Astrocyte (in vitro differentiated cells and primary cell): Measurements from ENCODE around the gene PBX2. TPM values are rescaled to one million over a fixed set of nuclear protein-coding genes. Genes with fewer than 3 reads are reported as not detected.

ENCODE experiments used
- DNase-seq: peaks from one replicate; pipeline ENCODE4 v3.0.0-alpha.2; 2010; ENCODE audit warnings: low read depth
- FAIRE-seq: peaks from 2 replicates; lab custom pipeline; 2011; peaks lifted over from hg19 to GRCh38; lab: Jason Lieb, UNC
- H2AFZ ChIP-seq: 2 replicates; pipeline ENCODE4 v1.6.0; 2012; ENCODE audit warnings: low read depth, low read length, inconsistent platforms
- H3K27ac ChIP-seq: 2 replicates; pipeline ENCODE4 v1.5.1; 2011; ENCODE audit warnings: low read depth, low read length, inconsistent platforms
- H3K27me3 ChIP-seq: 2 replicates; pipeline ENCODE4 v1.6.0; 2011; ENCODE audit warnings: low read length, inconsistent platforms; ENCODE audit not compliant: insufficient read depth
- H3K36me3 ChIP-seq: 2 replicates; pipeline ENCODE4 v1.5.1; 2011; ENCODE audit warnings: low read length, inconsistent platforms; ENCODE audit not compliant: insufficient read depth
- H3K4me1 ChIP-seq: 2 replicates; pipeline ENCODE4 v1.5.1; 2011; ENCODE audit warnings: low read length, inconsistent platforms; ENCODE audit not compliant: insufficient read depth
- H3K4me2 ChIP-seq: 2 replicates; pipeline ENCODE4 v1.6.0; 2012; ENCODE audit warnings: low read length, inconsistent platforms
- H3K4me3 ChIP-seq: 2 replicates; pipeline ENCODE4 v1.5.1; 2011; ENCODE audit warnings: low read depth, mild to moderate bottlenecking, low read length, inconsistent platforms; ENCODE audit not compliant: insufficient read depth
- H3K79me2 ChIP-seq: 2 replicates; pipeline ENCODE4 v1.6.0; 2012; ENCODE audit warnings: mild to moderate bottlenecking, low read length, inconsistent platforms; ENCODE audit not compliant: insufficient read depth
- H3K9ac ChIP-seq: 2 replicates; pipeline ENCODE4 v1.6.0; 2012; ENCODE audit warnings: mild to moderate bottlenecking, low read length, inconsistent platforms
- H3K9me3 ChIP-seq: 2 replicates; pipeline ENCODE4 v1.5.1; 2012; ENCODE audit warnings: low read depth, mild to moderate bottlenecking, low read length, inconsistent platforms; ENCODE audit not compliant: insufficient read depth
- H4K20me1 ChIP-seq: 2 replicates; pipeline ENCODE4 v1.6.0; 2012; ENCODE audit warnings: low read length, inconsistent platforms; ENCODE audit not compliant: insufficient read depth
- H3K27ac Mint-ChIP-seq: one replicate; pipeline ENCODE4 v1.8.0; 2021; ENCODE audit warnings: mild to moderate bottlenecking, mixed read lengths; ENCODE audit not compliant: unreplicated experiment
- H3K27me3 Mint-ChIP-seq: one replicate; pipeline ENCODE4 v1.8.0; 2021; ENCODE audit warnings: low read depth, mixed read lengths; ENCODE audit not compliant: unreplicated experiment
- H3K36me3 Mint-ChIP-seq: one replicate; pipeline ENCODE4 v1.8.0; 2021; ENCODE audit warnings: low read depth, mixed read lengths; ENCODE audit not compliant: unreplicated experiment
- H3K4me1 Mint-ChIP-seq: one replicate; pipeline ENCODE4 v1.8.0; 2021; ENCODE audit warnings: low read depth, mixed read lengths; ENCODE audit not compliant: unreplicated experiment
- H3K4me3 Mint-ChIP-seq: one replicate; pipeline ENCODE4 v1.8.0; 2021; ENCODE audit warnings: mild to moderate bottlenecking, moderate library complexity, mixed read lengths; ENCODE audit not compliant: unreplicated experiment
- H3K9me3 Mint-ChIP-seq: one replicate; pipeline ENCODE4 v1.8.0; 2021; ENCODE audit warnings: mild to moderate bottlenecking, mixed read lengths; ENCODE audit not compliant: unreplicated experiment
- CTCF ChIP-seq: IDR thresholded peaks from 2 replicates; pipeline ENCODE4 v1.5.1; 2011; ENCODE audit warnings: low read depth, mild to moderate bottlenecking, inconsistent platforms, low read length, moderate library complexity; ENCODE audit not compliant: insufficient read depth
- EZH2 ChIP-seq: IDR thresholded peaks from 2 replicates; pipeline ENCODE4 v1.6.1; 2012; ENCODE audit warnings: mild to moderate bottlenecking, low read length, inconsistent platforms; ENCODE audit not compliant: insufficient read depth
- total RNA-seq: library from RNA; stranded (reverse); gene quantifications from 2 replicates; pipeline ENCODE4 v1.2.1, GENCODE V29; 2021

The PBX2 gene
- total RNA-seq, 1 donor from 2014 or later = 80.7 TPM

DNA sequence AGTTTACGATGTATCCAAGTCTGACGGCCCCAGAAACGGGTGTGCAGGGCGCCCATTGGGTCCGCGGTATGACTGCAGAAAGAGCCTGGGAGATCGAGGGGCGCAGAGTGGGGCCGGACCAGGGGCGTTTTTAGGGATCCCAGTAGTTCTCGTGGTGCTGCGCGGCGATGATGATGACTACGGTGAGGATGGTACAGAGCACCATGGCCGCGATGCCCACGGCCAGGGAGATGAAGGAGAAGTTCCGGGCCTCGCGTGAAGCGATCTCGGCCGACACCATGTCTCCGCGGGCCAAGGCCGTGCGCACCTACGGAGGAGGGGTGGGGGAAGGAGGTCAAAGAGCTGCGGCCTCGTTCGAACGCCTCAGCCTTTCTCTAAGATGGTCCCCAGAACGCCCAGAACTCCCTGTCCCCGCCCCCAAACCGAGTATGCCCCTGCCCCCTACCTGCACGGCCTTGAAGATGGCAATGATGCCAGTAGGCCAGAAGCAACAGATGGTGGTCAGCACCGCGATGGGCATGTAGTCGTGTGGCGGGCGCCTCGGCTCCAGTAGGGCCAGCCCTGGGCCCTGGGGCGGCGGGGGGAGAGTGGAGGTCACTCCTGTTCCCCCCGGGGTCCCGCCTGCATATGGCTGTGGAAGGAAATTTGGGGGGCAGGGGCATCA is 40.8 kb downstream of the PBX2 start:
- Mint-ChIP-seq H3K4me1 (peaks cover 22% of the 10 kb centered on the region), H3K27me3 (peaks cover 33% of the 10 kb centered on the region), H3K4me3 (no peak overlapping the region), H3K27ac (no peak overlapping the region), H3K9me3 (peaks cover 9% of the 10 kb centered on the region), H3K36me3 (peaks cover 6% of the 10 kb centered on the region)
- Histone ChIP-seq H3K4me1 (peaks cover 16% of the 10 kb centered on the region), H3K36me3 (no peaks in the 10 kb centered on the region), H3K9ac (no peak overlapping the region), H3K27me3 (peaks cover 37% of the 10 kb centered on the region), H3K27ac (no peak overlapping the region), H3K4me3 (peak overlapping the region; percentile 35), H3K79me2 (peaks cover under 1% of the 10 kb centered on the region), H4K20me1 (no peaks in the 10 kb centered on the region), H3K9me3 (no peaks in the 10 kb centered on the region), H2AFZ (peak overlapping the region; percentile 61), H3K4me2 (peak overlapping the region; percentile 66)
- TF ChIP-seq EZH2 (peak; percentile 1), CTCF (no peak)
- DNase-seq = no peak
- FAIRE-seq = no peak

DNA sequence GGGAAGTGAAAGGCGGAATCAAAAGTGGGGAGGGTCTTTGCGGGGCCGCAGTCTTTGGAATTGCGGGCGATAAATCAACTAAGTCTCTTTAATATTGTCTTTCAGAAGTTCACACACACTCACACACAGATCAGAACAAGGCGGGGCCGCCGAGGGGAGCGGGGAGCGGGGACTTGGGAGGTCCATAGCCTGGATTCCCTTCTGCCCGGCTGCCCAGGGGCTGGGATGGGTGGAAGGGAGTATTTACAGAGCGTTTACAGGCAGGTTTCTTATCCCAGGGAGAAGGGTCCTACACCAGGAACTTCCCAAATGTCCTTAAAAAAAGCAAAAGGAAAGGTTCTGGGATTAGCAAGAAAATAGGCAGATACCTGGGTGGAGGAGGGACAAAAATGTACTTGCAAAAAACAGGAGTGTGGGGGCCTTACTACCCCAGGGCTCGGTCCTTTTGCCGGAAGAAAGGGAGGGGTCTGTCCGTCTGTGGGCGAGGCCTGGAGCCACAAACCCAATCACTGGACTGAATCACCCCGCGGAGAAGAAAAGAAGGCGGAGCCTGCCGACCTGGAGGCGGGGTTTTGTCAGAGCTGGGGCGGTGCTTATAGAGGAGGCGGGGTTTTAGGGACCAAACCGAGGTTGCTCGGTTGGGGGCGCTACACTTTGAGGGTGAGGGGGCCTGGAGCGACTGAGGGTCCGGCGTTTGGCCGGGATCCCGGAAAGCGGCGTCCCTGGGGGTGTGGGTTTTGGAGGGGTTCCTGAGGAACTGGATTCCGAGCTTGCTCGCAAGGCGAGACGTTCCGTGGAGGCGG is 41.5 kb downstream of the PBX2 start:
- no peak overlapping the region for H3K9ac ChIP-seq
- H3K4me2 ChIP-seq = peak overlapping the region; percentile 66
- no peaks in the 10 kb centered on the region for H3K9me3 ChIP-seq
- H3K27ac ChIP-seq = no peak overlapping the region
- peaks cover 37% of the 10 kb centered on the region for H3K27me3 ChIP-seq
- FAIRE-seq (no peak), DNase-seq (peak; percentile 6)
- peaks cover 9% of the 10 kb centered on the region for H3K9me3 Mint-ChIP-seq
- peak overlapping the region; percentile 61 for H2AFZ ChIP-seq
- H3K4me1 Mint-ChIP-seq = peaks cover 22% of the 10 kb centered on the region
- no peaks in the 10 kb centered on the region for H4K20me1 ChIP-seq
- TF ChIP-seq CTCF (no peak), EZH2 (peak; percentile 27)
- H3K27ac Mint-ChIP-seq = no peak overlapping the region
- peaks cover 6% of the 10 kb centered on the region for H3K36me3 Mint-ChIP-seq
- no peaks in the 10 kb centered on the region for H3K36me3 ChIP-seq
- H3K27me3 Mint-ChIP-seq = peaks cover 33% of the 10 kb centered on the region
- H3K4me3 ChIP-seq = peak overlapping the region; percentile 35
- no peaks in the 10 kb centered on the region for H3K79me2 ChIP-seq
- peaks cover 16% of the 10 kb centered on the region for H3K4me1 ChIP-seq
- peak overlapping the region; percentile 71 for H3K4me3 Mint-ChIP-seq
